Endodermal cell (in vitro differentiated cells): ENCODE data around the gene TOMM22. TPM values are rescaled to one million over a fixed set of nuclear protein-coding genes. Genes with fewer than 3 reads are reported as not detected.

Experiments
- DNase-seq: peaks from one replicate; pipeline ENCODE4 v3.0.0-alpha.2; 2017
- H3K27ac ChIP-seq: 2 replicates; pipeline ENCODE4 v1.5.1; 2013; ENCODE audit warnings: mild to moderate bottlenecking, low read depth, low read length, moderate library complexity
- H3K27me3 ChIP-seq: 2 replicates; pipeline ENCODE4 v1.6.1; 2013; ENCODE audit warnings: mild to moderate bottlenecking, low read length, moderate library complexity; ENCODE audit not compliant: insufficient read depth, control insufficient read depth, poor library complexity, severe bottlenecking
- H3K36me3 ChIP-seq: 2 replicates; pipeline ENCODE4 v1.7.0; 2013; ENCODE audit warnings: mild to moderate bottlenecking, low read length, moderate library complexity; ENCODE audit not compliant: control insufficient read depth, insufficient read depth
- H3K4me1 ChIP-seq: one replicate; pipeline ENCODE4 v1.7.0; 2013; ENCODE audit warnings: low read length; ENCODE audit not compliant: control insufficient read depth, insufficient read depth
- H3K4me3 ChIP-seq: 2 replicates; pipeline ENCODE4 v1.5.1; 2013; ENCODE audit warnings: mild to moderate bottlenecking, low read length, moderate library complexity
- H3K9ac ChIP-seq: 2 replicates; pipeline ENCODE4 v1.6.1; 2013; ENCODE audit warnings: mild to moderate bottlenecking, low read length, moderate library complexity; ENCODE audit not compliant: poor library complexity, severe bottlenecking; ENCODE audit errors: extremely low read depth
- H3K9me3 ChIP-seq: 2 replicates; pipeline ENCODE4 v1.6.1; 2013; ENCODE audit warnings: mild to moderate bottlenecking, low read length, moderate library complexity; ENCODE audit not compliant: control insufficient read depth
- H3K27ac Mint-ChIP-seq: 2 replicates; pipeline ENCODE4 v1.8.0; 2020; ENCODE audit warnings: mixed read lengths
- H3K27me3 Mint-ChIP-seq: 2 replicates; pipeline ENCODE4 v1.8.0; 2021; ENCODE audit warnings: mild to moderate bottlenecking, mixed read lengths; ENCODE audit not compliant: insufficient read depth
- H3K36me3 Mint-ChIP-seq: 2 replicates; pipeline ENCODE4 v1.8.0; 2020; ENCODE audit warnings: low read depth, mixed read lengths
- H3K4me1 Mint-ChIP-seq: 2 replicates; pipeline ENCODE4 v1.8.0; 2020; ENCODE audit warnings: mixed read lengths
- H3K4me3 Mint-ChIP-seq: 2 replicates; pipeline ENCODE4 v1.8.0; 2020; ENCODE audit warnings: mild to moderate bottlenecking, moderate library complexity, mixed read lengths
- H3K9me3 Mint-ChIP-seq: 2 replicates; pipeline ENCODE4 v1.8.0; 2020; ENCODE audit warnings: mild to moderate bottlenecking, mixed read lengths
- WGBS, 2 experiments: methylation state at CpG; one replicate each; pipeline versions ENCODE4 v1.1.5 to v1.1.7; 2013; ENCODE audit warnings: missing lambda C conversion rate in 2 of 2, mixed read lengths in 1 of 2; ENCODE audit not compliant: insufficient coverage in 1 of 2, insufficient read length in 1 of 2; 5-methylcytosine and 5-hydroxymethylcytosine counted together
- total RNA-seq, 2 donors: library from RNA; stranded (reverse); fragmentation: NEBNext Ultra II Directional in 1 of 2; extraction: Animal tissue kit (Norgen Biotek cat#: 25700) in 1 of 2; gene quantifications; 2 replicates in 1 of 2; 3 replicates in 1 of 2; pipeline ENCODE4 v1.2.1, GENCODE V29; 2021
- TF ChIP-seq, protein P1 (sequence below): fragments of 200-600 bp; sonication (generic); conservative IDR thresholded peaks from 2 replicates; pipeline ENCODE4 v1.5.0; 2021; ENCODE audit warnings: antibody characterized with exemption, mild to moderate bottlenecking

TOMM22 gene
- total RNA-seq, 2 donors from 2014 or later: 114 to 119 TPM

GRCh38 chr22:38655519-38656255 lies 26.1 kb upstream of the TOMM22 start:
- peaks cover 9% of the 10 kb centered on the region for H3K4me1 Mint-ChIP-seq
- Histone ChIP-seq H3K4me1 (peaks cover 5% of the 10 kb centered on the region), H3K27ac (peak overlapping the region; percentile 98), H3K4me3 (peak overlapping the region; percentile 90), H3K36me3 (peaks cover 5% of the 10 kb centered on the region), H3K9ac (peak overlapping the region; percentile 95), H3K9me3 (no peaks in the 10 kb centered on the region), H3K27me3 (no peaks in the 10 kb centered on the region)
- DNase-seq: no peak
- no peaks in the 10 kb centered on the region for H3K27me3 Mint-ChIP-seq
- peak overlapping the region; percentile 100 for H3K27ac Mint-ChIP-seq
- peak overlapping the region; percentile 86 for H3K4me3 Mint-ChIP-seq
- peaks cover 14% of the 10 kb centered on the region for H3K36me3 Mint-ChIP-seq
- 5 to 8% methylated on average over 6 to 22 of the region's 22 CpGs for WGBS, 2 experiments
- TF ChIP-seq, protein P1, sequence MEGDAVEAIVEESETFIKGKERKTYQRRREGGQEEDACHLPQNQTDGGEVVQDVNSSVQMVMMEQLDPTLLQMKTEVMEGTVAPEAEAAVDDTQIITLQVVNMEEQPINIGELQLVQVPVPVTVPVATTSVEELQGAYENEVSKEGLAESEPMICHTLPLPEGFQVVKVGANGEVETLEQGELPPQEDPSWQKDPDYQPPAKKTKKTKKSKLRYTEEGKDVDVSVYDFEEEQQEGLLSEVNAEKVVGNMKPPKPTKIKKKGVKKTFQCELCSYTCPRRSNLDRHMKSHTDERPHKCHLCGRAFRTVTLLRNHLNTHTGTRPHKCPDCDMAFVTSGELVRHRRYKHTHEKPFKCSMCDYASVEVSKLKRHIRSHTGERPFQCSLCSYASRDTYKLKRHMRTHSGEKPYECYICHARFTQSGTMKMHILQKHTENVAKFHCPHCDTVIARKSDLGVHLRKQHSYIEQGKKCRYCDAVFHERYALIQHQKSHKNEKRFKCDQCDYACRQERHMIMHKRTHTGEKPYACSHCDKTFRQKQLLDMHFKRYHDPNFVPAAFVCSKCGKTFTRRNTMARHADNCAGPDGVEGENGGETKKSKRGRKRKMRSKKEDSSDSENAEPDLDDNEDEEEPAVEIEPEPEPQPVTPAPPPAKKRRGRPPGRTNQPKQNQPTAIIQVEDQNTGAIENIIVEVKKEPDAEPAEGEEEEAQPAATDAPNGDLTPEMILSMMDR: no peak
- peaks cover 5% of the 10 kb centered on the region for H3K9me3 Mint-ChIP-seq

GRCh38 chr22:38656256-38657044 lies 25.3 kb upstream of the TOMM22 start, which contains the start of the genes CBY1 and FAM227A:
TSS of gene CBY1 (plus strand) at chr22:38656638. CDS start at chr22:38668055, 11,417 bp downstream.
TSS of gene FAM227A (minus strand) at chr22:38656392. CDS start at chr22:38650168, 6,224 bp downstream.
- TF ChIP-seq, protein P1: no peak
- peak within 1 kb of the TSS; percentile 98 for H3K27ac ChIP-seq
- H3K4me1 ChIP-seq: peaks cover 5% of the 10 kb centered on the region
- H3K9me3 Mint-ChIP-seq: peaks cover 5% of the 10 kb centered on the region
- 0% methylated on average over 23 to 66 of the region's 66 CpGs for WGBS, 2 experiments
- peak within 1 kb of the TSS; percentile 90 for H3K4me3 ChIP-seq
- no peaks in the 10 kb centered on the region for H3K9me3 ChIP-seq
- no peaks in the 10 kb centered on the region for H3K27me3 ChIP-seq
- H3K27me3 Mint-ChIP-seq: no peaks in the 10 kb centered on the region
- peak within 1 kb of the TSS; percentile 100 for H3K27ac Mint-ChIP-seq
- peaks cover 14% of the 10 kb centered on the region for H3K36me3 Mint-ChIP-seq
- peak; percentile 96 for DNase-seq
- peak within 1 kb of the TSS; percentile 86 for H3K4me3 Mint-ChIP-seq
- H3K9ac ChIP-seq: peak within 1 kb of the TSS; percentile 95
- H3K4me1 Mint-ChIP-seq: peaks cover 9% of the 10 kb centered on the region
- no peaks in the 10 kb centered on the region for H3K36me3 ChIP-seq

DNA sequence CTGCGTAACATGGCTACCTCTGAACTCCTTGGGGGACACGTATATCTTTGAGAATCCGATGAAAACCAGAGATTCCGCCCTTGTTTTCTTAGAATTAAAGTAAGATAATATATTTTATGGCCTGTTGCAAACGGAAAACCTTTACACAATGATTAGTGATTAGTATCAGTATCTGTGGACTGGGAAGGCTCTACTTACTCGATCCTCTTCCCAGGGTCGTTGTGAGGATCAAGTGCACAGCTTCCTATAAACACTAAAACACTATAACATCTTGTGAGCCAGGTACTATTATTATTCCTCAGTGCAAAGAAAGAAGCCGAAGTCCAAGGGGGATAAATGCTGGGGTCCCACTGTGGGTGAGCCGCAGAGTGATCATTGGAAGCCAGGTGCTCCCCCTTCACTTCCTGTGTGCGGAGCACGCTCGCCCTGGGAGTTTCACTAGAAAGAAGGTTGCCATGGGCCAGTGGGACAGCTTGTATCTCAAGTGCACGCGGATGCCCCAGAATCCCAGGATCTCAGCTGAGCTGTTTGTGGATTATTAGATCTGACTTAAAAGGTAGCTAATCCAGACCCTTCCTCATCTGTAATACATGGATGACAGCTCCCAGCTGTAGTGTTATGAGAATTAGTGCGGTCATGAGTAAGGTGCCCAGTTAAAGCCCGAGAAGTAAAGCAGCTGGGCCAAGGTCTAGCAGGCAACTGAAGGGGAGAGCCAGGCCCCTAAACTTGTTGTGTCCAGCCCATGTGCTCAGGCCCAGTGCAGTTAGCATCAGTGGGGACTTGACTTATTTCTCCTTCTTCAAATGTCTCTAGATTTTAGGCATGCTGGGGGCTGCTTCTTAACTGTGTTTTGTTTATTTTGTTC lies 24.5 kb upstream of the TOMM22 start:
- Mint-ChIP-seq H3K27me3 (no peaks in the 10 kb centered on the region), H3K4me3 (peak overlapping the region; percentile 86), H3K27ac (peak overlapping the region; percentile 100), H3K36me3 (peaks cover 17% of the 10 kb centered on the region), H3K4me1 (peaks cover 9% of the 10 kb centered on the region), H3K9me3 (peaks cover 5% of the 10 kb centered on the region)
- Histone ChIP-seq H3K9ac (peak overlapping the region; percentile 95), H3K4me1 (peaks cover 5% of the 10 kb centered on the region), H3K9me3 (no peaks in the 10 kb centered on the region), H3K36me3 (no peaks in the 10 kb centered on the region), H3K27ac (peak overlapping the region; percentile 98), H3K27me3 (no peaks in the 10 kb centered on the region), H3K4me3 (peak overlapping the region; percentile 90)
- WGBS, 2 experiments: 16 to 18% methylated on average over 5 to 16 of the region's 16 CpGs
- DNase-seq: peak; percentile 70
- TF ChIP-seq, protein P1: no peak
